Activated CD8-positive, alpha-beta memory T cell treated with anti-CD3 and anti-CD28 coated beads, Interleukin-2, amount 50 U/mL, for 4 hours (primary cell): ENCODE results near the gene PFKM.
"Not testable (repeated sequence)": the region's sequence is repeated elsewhere in the genome, so short reads cannot be mapped to it uniquely, and the experiment has no call there.

Source experiments
- DNase-seq: peaks from one replicate; pipeline ENCODE4 v3.0.0-alpha.2; 2020

PFKM gene

DNA sequence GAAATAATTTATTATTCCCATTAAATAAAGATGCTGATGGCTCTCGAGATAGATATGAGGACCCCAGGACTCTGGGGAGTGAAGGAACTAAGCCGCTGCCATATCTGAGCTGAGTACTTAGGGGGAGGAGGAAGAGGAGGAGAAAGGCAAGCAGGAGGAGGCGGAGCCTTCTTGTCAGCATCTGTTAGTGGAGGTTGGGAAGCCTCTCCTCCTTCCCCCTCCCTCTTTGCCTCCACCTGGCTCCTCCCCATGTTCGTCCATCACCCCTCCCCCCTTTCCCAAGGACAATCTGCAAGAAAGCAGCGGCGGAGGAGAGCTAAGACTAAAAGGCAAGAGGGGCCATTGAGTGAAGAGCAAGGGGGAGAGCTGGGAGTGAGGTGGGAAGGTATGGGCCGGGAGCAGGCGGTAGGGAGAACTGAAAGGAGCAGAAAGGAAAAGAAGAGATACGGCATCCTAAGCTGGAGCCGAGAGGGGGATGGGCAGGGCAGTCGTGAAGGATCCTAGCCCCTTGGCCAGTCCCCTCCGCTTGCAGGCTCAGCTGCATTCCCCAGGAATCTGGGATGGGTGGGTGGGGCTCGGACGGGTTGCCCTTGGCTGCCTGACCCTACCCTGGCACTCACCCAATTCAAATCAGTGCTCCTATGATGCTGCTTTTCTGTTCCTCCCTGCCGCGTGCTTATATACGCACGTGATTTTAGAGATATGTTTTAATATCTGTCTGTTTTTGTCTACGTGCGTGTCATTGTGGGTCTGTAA is at the start of gene PFKM:
Gene PFKM (plus strand): TSS at position 287 of the 756 bp plus-strand sequence. CDS start 3,411 bp downstream, outside the sequence.
- peak; percentile 48 for DNase-seq

DNA sequence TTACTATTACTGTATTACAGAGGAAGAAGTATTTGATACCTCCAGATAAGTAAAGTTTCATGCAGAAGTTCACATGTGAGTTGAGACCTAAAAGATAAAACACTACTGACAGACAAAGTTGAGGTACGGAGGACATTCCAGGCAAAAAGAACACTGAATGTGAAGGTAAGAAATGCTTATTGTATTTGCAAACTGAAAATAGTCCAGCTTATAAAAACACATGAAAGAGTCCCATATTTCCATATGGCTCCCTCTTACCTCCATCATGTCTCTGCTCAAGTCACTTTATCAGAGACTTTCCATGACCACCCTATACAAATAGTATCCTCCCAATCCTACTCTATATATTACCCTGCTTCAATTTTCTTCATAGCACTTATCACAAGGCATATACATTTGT is 49.1 kb upstream of the PFKM start:
- no peak for DNase-seq

DNA sequence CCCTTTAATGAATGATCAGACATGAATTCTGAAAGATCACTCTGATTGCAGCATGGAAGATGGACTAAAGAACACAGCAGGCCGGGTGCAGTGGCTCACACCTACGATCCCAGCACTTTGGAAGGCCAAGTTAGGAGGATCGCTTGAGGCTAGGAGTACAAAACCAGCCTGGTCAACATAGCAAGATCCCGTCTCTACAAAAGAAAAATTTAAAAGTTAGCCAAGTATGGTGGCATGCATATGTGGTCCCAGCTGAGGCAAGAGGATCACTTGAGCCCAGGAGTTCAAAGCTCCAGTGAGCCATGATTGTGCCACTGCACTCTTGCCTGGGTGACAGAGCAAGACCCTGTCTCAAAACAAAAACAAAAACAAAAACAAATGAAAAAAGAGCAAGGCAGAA is 48.4 kb upstream of the PFKM start:
- DNase-seq = no peak

DNA sequence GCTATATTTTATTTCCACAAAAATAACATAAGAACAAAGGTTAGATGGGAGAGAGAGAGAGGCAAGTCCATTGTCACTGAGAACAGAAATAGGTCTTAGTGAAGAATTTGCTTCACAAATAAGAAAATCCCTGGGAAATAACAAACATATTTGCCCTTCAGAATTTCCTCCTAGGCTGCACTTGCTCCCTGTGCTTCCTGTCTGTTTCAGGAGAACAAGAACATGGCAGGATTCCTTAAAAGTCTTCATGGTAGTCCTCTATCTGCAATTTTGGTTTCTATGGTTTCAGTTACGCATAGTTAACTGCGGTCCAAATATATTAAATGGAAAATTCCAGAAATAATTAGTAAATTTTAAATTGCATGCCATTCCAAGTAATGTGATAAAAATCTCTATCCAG is 47.4 kb upstream of the PFKM start:
- DNase-seq = no peak

DNA sequence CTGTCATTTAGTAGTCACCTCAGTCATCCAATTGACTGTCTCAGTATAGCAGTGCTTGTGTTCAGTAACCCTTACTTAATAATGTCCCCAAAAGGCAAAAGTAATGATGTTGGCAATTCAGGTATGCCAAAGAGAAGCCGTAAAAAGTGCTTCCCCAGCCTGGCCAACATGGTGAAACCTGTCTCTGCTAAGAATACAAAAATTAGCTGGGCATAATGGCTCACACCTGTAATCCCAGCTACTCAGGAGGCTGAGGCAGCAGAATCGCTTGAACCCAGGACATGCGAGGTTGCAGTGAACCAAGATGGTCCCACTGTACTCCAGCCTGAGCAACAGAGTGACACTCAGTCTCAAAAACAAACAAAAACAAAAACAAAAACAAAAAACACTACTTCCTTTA is 46.9 kb upstream of the PFKM start:
- DNase-seq = no peak

DNA sequence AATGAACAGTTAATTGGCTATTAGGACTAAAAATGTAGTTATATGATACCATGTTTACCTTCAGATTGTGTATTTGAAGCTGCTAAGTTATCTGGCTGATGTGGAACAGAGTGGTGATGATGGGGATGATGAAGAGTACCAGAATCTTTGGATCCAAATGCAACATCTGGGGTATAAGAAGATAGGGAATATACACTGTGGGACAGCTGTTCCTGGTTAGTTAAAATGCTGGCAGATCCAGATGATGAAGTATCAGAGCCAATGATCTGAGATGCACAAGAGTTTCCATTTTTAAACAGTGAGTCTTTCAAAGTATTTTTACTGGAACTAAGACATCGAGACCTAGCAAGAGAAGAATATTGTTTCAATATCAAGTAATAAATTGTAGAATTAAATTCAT is 44.9 kb upstream of the PFKM start:
- no peak for DNase-seq

DNA sequence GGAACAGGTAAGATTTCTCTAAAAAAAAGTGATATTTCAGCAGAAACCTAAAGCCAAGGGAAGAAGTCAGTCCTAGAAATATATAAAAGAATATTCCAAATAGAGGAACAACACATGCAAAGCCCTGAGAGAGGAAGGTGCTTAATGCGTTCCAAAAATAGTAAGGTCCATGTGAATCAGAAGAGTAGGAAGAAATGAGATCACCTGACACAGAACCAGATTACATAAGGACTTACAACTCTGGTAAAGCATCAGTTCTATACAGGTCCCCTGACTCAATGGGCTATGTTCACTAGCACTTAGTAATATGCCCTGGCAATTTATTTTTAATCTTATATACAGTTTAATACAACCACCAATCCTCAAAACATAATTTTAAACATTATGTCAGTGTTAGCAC is 43.3 kb upstream of the PFKM start:
- DNase-seq = no peak

DNA sequence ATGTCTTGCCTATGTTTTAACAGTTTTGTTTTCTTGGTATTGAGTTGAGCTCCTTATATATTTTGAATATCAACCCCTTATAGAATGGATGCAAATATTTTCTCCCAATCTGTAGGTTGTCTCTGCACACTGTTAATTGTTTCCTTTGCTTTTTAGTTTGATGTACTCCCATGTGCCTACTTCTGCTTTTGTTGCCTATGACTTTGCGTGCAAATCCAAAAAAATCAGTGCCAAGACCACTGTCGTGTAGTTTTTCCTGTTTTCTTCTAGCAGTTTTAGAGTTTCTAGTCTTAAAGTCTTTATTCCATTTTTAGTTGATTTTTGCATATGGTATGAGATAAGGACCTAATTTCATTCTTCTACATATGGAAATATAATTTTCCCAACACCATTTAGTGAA is 42.1 kb upstream of the PFKM start:
- DNase-seq = no peak

DNA sequence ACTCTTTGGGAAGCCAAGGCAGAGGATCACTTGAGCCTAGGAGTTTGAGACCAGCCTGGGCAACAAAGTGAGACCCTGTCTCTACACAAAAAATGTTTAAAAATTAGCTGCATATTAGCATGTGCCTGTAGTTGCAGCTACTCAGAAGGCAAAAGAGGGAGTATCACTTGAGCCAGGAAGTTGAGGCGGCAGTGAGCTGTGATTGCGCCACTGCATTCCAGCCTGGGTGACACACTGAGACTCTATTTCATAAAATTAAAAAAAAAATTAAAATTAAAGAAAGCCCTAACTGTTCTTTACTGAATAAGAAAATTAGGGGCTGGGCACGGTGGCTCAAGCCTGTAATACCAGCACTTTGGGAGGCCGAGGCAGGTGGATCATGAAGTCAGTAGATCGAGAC is 40.3 kb upstream of the PFKM start:
- no peak for DNase-seq

DNA sequence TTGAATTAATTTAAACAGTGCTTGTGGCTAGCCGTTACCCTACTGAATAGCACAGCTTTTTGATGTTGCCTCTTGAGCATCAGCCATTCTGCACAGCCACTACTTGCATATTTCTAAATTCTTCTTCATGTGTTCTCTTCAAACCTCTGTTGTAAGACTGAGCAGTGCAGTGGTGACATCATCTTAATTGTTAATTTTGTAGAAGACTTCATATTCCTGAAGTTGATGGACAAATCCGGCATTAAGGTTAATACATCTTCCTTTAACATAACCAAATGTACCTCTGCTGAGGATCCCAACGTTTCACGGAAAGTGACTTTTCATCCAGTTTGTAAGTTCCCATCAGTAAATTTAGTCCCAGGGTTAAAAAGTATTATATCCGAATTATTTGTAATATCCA is 38.9 kb upstream of the PFKM start:
- no peak for DNase-seq

DNA sequence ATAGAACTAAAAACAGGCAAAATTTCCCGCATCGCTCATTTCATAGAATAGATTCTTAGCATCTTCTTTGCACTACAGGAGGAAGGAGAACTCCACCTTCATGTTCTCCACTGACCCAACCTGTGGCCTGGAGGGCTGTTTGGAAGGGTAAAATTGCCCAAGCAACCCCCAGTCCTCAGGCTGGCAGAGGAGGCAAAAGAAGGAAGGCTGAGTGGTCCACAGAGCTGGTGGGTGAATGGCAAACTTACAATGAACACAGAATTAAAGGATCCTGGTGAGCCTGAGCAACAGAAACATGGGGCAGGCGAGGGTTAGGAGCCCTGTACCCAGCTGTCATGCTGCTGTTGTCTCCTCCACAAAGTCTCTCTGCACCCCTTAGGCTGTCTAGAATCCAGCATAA is 38.3 kb upstream of the PFKM start:
- no peak for DNase-seq

DNA sequence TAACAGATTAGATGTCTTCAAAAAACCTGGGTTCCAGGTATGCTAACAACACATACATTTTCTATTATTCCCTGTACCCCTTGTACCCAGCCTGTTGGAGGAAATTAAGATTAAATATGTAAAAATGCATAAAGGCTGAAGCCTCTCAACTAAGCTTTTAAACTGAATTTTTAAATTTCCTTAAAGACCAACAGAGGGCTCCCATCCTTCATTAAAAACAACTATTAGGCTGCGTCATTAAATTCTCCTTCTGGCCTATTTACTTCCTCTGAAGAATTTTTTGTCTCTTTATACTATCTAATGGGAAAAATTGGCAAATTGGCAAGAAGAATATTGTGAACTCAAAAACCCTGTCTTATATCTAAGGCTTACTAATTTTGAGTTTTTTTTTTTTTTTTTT is 35.1 kb upstream of the PFKM start:
- DNase-seq = no peak

DNA sequence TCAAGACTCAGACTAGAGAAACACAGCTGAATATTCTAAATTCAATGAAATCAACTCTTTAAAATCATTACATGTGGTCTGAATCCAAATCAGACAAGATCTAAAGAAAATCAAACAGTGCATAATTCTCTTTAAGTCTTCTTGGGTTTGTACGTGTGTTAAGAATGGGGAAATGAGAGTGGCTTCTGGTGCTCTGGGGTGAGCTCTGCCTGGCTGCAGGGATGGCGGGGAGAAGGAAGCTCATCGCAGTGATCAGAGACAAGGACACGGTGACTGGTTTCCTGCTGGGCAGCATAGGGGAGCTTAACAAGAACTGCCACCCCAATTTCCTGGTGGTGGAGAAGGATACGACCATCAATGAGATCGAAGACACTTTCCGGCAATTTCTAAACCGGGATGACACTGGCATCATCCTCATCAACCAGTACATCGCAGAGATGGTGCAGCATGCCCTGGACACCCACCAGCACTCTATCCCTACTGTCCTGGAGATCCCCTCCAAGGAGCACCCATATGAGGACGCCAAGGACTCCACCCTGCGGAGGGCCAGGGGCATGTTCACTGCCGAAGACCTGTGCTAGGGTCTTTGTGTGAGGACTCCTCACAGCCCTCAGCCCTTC is 34.2 kb upstream of the PFKM start:
- DNase-seq = no peak

DNA sequence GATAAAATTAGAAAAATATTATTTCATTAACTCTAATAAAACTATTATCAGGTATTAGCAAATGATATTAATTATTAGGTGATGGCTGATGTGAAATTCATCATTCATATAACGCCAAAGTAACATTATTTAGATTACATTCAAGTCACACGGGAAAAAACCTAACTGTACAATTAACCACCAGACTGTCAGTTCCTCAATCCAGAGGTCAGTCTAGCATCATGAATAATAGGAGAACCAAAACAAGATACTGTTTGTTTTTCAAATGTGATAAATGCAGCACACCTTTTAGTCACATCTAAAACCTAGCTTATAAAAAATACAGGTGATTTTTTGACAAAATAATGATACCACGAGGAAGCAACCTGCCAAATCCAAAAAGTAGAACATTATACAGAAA is 32.8 kb upstream of the PFKM start:
- no peak for DNase-seq

DNA sequence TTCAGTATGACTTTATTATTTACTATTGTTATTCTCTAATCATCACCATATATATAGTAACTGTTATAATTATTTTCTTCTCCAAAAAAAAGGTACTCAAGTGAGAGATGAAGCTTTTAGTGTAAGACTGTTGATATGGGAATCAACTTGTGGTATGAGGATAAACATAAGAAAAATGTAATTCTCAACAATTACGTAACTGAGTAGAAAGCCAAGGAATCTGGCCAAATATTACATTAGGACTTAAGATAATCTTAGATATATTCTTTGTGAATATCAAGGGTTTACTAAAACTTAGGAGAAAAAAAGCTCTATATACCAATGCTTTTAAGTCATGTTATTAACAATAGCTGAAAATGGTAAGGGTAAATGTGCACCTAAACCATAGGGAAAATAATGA is 26.6 kb upstream of the PFKM start:
- DNase-seq = no peak

DNA sequence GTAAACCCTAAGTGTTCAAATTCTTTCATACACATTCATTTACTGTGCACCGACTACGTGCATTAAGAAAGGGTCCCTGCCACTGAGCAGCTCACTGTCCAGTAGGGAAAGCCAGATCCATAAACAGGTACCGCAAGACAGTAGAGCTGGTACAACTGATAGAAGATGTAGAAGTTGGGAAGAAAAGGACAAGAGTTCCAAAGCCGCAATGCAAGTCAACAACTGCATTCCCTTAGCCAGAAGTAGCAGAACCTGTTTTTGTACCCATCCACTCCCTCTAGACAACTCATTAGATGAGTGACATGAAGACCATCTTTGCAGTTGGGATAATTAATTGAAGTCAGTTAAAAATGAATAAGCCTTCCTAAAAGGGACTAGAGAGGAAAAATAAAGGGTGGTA is 14.6 kb upstream of the PFKM start:
- no peak for DNase-seq

DNA sequence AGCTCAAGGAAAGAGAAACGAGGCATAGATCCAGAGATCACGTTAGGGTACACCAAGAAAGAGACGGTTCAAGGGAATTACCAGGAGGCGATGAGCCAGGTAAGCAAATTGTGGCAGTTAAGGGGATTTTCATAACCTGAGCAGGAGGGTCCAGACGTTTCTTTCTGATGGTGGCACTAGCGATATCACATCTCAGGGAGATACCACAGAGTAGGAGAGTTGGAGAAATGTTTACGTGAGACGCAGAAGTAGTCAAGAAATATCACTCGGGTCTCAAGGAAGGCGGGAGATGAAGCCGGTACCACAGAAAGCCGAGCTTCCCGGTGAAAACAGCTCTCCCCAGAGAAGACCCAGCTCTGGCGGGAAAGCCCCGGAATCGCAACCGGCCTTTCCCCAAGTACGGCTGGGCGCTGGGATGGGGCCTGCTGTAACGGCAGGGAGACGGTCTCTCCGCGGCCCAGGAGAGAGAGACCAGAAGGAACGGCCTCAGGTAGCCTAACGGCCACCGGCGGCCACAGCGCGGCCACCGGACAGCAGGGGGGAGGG is 13.8 kb upstream of the PFKM start:
- DNase-seq = peak; percentile 55

DNA sequence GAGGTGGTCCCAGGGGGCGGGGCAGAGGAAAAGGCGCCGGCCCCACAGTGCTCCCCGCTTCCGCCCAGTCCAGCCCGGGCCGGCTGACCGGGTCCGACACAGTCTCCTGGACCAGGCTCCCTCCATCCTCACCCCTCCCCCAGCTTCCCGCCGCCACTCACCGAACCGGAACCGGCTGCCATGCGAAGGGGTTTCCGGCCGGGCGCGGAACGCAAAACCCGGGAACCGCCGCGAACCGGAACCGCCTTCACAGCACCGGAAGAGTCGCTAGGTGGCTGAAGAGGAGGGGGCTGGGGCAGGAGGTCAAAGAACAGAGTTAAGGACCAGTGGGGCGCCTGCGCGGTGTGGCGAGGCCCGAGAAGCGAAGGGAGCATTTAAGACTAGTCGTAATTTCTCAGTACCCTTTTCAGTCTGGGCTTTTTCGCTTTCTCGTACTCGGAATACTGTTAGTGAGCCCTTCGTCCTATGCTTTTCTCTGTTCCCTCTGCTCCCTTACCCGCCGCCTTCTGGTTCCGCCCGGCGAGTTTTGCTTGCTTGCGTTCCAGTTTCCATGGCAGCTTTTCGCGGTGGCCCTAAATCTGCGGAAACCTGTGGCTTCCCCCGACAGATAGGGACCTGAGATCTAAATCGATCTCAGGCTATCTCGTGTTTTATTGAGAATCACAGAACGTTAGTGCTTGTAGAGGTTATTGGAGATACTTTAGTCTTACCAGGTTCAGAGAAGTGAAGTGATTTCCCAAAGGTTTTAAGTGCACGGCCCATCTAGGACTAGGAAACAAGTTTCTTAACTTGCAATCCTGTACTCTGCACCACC is 13.1 kb upstream of the PFKM start, which contains the start of gene SENP1:
Gene SENP1 (minus strand): TSS at position 213 of the 814 bp plus-strand sequence. CDS start 4,607 bp downstream, outside the sequence.
- DNase-seq = peak; percentile 88

DNA sequence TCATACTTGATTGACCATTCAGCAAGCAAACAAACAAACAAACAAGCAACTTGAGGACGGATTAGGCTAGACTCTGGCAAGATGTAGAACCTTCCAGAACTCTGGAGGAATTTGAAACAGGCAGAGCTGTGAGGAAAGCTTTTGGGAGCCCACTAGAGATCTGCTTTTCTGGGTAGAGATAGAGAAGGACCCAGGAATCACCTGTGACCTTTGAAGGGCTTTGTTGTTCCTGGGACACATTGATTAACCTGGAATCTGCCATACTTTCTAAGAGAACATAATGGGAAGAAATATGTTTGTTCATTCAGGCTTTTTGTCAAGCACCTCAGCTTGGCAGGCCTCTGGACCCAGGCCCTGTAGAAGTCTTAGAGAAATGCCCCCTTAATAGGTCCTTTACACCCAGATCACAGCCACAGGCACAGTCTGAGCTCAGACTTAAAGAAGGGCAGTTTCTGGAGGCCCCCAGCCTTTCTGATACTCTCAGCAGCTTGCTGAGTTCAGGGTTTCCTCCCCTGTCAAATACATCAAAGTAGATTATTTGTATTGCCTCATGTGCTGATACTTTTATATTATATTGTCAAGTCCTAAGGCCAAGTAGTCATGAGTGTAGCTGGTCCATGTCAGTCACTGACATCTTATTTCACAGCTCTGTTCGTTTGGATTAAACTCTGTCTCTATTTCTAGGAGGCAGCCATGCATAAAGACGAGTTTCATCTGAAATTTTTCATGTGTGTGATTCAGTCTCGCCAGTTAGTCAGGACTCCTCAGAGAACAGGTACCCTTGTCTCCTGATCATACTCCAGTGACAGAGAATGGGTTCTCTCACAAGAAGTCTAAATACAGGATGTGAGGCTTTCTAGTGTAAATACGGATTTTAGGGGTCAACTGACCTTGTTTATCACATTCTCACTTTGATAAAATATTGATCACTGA is 12.2 kb upstream of the PFKM start:
- no peak for DNase-seq

DNA sequence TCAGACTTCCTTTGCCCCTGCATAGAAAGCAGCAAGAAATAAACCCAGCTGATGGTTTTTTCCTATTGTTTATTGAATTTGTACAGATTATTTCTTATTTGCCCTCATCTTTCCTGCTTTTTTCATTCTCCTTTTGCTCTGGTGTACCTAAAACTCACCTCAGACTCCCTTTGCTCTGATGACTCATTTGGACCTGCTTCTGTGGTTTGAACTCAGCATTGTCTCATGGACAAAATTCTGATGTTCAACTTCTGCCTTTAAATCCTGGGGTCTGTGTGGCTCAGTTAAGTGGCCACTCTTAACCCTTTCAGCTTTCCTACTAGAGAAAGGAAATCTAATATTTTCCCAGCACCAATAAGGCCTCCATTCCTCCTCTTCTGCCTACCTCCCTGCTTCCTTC is 9.7 kb upstream of the PFKM start:
- DNase-seq = no peak

DNA sequence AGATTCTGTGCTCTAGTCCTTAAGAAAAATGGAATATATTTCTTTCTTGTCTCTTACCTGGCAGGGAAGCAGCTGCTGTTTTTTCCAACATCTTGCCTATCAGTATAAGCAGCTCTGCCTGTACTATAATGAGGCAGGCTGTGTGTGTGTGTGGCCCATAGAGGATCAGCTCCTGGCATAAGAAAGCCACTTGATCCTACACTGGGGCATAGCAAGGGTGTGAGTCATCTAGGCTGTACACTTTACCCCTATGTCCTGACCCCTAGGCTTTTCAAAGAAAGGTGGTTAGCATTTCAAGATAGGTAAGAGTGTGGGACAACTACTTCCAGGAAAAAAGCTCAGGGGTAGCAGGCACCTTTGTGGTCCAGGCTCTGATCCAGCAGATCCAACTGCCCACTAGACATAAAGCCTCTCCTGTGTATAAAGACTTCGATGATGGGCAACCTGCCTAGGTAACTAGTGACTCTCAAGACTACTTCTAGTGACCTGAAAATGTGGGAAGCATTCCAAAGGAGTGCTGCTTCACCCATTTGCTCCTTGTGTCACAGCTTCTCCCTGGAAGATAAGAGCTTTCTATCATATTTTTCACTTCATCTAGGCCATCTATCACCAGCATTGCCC is 8.4 kb upstream of the PFKM start:
- DNase-seq = no peak

DNA sequence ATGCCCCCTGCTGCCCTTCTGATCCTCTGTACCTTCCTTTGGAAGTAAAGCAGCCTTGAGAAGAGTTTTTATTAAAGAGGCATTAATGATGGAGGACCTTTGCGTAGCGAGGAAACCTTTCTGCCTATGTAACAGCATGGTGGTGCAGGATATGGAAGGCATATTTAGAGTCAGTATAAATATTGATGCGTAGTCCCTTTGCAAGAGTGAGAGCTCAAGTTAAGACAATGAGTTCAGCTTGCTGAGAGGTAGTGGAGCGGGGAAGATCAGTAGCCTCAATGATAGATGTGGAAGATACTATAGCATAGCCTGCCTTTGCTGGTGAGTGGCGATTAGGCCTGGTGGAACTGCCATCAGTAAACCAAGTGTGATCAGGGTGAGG is 7.9 kb upstream of the PFKM start:
- DNase-seq = not testable (repeated sequence)
